Glutamatergic neuron (in vitro differentiated cells): Measurements from ENCODE around the gene ZDHHC8. TPM values are rescaled to one million over a fixed set of nuclear protein-coding genes. Genes with fewer than 3 reads are reported as not detected.

ENCODE experiments used
- DNase-seq: peaks from one replicate; pipeline ENCODE4 v3.0.0; 2022
- H3K27ac Mint-ChIP-seq: one replicate; pipeline ENCODE4 v1.8.0; 2020; ENCODE audit warnings: mild to moderate bottlenecking, mixed read lengths, inconsistent platforms; ENCODE audit not compliant: unreplicated experiment
- H3K27me3 Mint-ChIP-seq: one replicate; pipeline ENCODE4 v1.8.0; 2020; ENCODE audit warnings: mild to moderate bottlenecking, moderate library complexity, mixed read lengths, inconsistent platforms; ENCODE audit not compliant: unreplicated experiment
- H3K36me3 Mint-ChIP-seq: one replicate; pipeline ENCODE4 v1.8.0; 2020; ENCODE audit warnings: mild to moderate bottlenecking, mixed read lengths, inconsistent platforms; ENCODE audit not compliant: unreplicated experiment
- H3K4me1 Mint-ChIP-seq: one replicate; pipeline ENCODE4 v1.8.0; 2020; ENCODE audit warnings: mild to moderate bottlenecking, low read depth, mixed read lengths, inconsistent platforms; ENCODE audit not compliant: unreplicated experiment
- H3K4me3 Mint-ChIP-seq: one replicate; pipeline ENCODE4 v1.8.0; 2020; ENCODE audit warnings: mild to moderate bottlenecking, mixed read lengths, inconsistent platforms; ENCODE audit not compliant: unreplicated experiment
- H3K9me3 Mint-ChIP-seq: one replicate; pipeline ENCODE4 v1.8.0; 2020; ENCODE audit warnings: mild to moderate bottlenecking, moderate library complexity, mixed read lengths, inconsistent platforms; ENCODE audit not compliant: unreplicated experiment
- total RNA-seq: library from RNA; stranded (reverse); fragmentation: NEBNext Ultra II Directional; extraction: Animal tissue kit (Norgen Biotek cat#: 25700); gene quantifications from one replicate; pipeline ENCODE4 v1.2.1, GENCODE V29; 2021; ENCODE audit not compliant: unreplicated experiment
- TF ChIP-seq, protein P1 (sequence below): fragments of 200-600 bp; sonication (generic); IDR thresholded peaks from one replicate; pipeline ENCODE4 v1.5.0; 2021; ENCODE audit not compliant: partially characterized antibody, unreplicated experiment

Gene ZDHHC8
- total RNA-seq, 1 donor from 2014 or later: 119 TPM

DNA sequence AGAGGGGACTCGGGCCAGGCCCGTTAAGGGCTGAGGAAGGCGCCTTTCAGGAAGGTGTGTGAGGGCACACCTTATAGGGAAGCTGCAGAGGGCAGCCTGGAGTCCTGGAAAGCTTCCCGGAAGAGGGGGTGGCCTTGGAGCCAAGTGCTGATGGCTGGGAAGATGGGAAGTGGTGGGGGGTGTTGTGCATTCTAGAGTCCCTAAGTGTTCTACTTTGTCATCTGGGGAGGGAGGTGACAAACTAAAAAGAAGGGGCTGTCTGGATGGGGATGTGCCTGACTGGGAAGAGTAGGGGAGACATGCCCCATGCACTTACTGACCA lies 6.8 kb downstream of the ZDHHC8 start:
- Mint-ChIP-seq H3K9me3 (no peaks in the 10 kb centered on the region), H3K4me1 (peaks cover 4% of the 10 kb centered on the region), H3K4me3 (no peak overlapping the region), H3K27ac (no peak overlapping the region), H3K27me3 (peaks cover 2% of the 10 kb centered on the region), H3K36me3 (no peaks in the 10 kb centered on the region)
- TF ChIP-seq, protein P1, sequence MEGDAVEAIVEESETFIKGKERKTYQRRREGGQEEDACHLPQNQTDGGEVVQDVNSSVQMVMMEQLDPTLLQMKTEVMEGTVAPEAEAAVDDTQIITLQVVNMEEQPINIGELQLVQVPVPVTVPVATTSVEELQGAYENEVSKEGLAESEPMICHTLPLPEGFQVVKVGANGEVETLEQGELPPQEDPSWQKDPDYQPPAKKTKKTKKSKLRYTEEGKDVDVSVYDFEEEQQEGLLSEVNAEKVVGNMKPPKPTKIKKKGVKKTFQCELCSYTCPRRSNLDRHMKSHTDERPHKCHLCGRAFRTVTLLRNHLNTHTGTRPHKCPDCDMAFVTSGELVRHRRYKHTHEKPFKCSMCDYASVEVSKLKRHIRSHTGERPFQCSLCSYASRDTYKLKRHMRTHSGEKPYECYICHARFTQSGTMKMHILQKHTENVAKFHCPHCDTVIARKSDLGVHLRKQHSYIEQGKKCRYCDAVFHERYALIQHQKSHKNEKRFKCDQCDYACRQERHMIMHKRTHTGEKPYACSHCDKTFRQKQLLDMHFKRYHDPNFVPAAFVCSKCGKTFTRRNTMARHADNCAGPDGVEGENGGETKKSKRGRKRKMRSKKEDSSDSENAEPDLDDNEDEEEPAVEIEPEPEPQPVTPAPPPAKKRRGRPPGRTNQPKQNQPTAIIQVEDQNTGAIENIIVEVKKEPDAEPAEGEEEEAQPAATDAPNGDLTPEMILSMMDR: no peak
- DNase-seq: no peak

DNA sequence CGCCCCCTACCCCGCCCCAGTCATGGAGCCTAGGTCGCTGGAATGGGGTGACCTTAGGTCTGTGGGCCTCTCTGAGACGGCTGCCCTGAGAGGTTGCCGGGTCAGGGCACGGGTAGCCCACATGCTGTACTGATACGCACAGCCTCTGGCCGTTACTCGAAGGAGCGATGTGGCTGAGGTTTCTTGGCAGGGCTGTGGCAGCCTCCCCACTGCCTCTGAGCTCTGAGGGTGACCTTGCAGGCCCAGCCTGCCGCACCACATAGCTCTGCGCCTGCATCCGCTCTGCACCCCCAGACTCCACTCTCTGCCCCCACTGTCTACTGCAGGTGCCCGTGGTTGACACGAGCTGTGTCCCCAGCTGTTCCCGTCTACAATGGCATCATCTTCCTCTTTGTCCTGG lies 7.3 kb downstream of the ZDHHC8 start:
- H3K36me3 Mint-ChIP-seq: no peaks in the 10 kb centered on the region
- peaks cover 4% of the 10 kb centered on the region for H3K4me1 Mint-ChIP-seq
- no peak overlapping the region for H3K27ac Mint-ChIP-seq
- H3K9me3 Mint-ChIP-seq: no peaks in the 10 kb centered on the region
- H3K4me3 Mint-ChIP-seq: no peak overlapping the region
- peaks cover 2% of the 10 kb centered on the region for H3K27me3 Mint-ChIP-seq
- TF ChIP-seq, protein P1: no peak
- DNase-seq: no peak

DNA sequence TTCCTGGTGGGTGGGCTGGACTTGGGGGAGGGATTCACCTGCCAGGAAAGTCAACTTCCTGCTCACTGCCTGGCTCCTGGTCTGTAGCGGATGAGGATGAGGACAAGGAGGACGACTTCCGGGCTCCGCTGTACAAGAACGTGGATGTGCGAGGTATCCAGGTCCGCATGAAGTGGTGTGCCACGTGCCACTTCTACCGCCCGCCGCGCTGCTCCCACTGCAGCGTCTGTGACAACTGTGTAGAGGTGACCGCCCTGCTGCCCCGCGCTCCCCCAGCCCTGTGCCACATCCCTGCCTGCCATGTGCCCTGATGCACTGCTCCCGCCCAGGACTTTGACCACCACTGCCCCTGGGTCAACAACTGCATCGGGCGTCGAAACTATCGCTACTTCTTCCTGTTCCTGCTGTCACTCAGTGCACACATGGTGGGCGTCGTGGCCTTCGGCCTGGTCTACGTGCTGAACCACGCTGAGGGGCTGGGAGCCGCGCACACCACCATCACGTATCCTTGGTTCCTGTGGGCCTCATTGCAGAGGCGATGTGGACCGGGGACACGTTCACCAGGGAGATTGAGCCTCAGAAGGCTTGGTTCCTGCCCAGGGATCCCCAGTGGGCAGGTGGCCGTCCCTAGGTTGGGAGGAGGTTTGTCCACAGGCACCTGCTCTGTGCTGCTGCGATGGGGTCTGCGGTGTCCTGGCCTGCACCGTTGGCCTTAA lies 7.9 kb downstream of the ZDHHC8 start:
- Mint-ChIP-seq H3K27me3 (peaks cover 2% of the 10 kb centered on the region), H3K9me3 (no peaks in the 10 kb centered on the region), H3K36me3 (no peaks in the 10 kb centered on the region), H3K4me1 (peaks cover 6% of the 10 kb centered on the region), H3K4me3 (no peak overlapping the region), H3K27ac (no peak overlapping the region)
- TF ChIP-seq, protein P1: no peak
- no peak for DNase-seq

DNA sequence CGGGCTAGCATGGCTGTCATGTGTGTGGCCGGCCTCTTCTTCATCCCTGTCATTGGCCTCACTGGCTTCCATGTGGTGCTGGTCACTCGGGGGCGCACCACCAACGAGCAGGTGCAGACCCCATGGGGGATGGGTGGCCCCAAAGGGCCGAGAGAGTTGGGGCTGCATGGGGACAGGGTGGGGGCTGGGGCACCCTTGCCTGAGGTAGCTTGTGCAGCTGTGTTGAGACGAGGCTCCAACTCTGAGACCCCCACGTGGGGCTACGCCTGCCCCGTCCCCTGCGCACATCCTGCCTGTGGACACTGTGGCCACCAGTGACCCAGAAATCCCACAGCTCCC lies 8.5 kb downstream of the ZDHHC8 start:
- Mint-ChIP-seq H3K27me3 (peaks cover 2% of the 10 kb centered on the region), H3K4me3 (no peak overlapping the region), H3K9me3 (no peaks in the 10 kb centered on the region), H3K36me3 (no peaks in the 10 kb centered on the region), H3K4me1 (peaks cover 6% of the 10 kb centered on the region), H3K27ac (no peak overlapping the region)
- TF ChIP-seq, protein P1: no peak
- DNase-seq: no peak

DNA sequence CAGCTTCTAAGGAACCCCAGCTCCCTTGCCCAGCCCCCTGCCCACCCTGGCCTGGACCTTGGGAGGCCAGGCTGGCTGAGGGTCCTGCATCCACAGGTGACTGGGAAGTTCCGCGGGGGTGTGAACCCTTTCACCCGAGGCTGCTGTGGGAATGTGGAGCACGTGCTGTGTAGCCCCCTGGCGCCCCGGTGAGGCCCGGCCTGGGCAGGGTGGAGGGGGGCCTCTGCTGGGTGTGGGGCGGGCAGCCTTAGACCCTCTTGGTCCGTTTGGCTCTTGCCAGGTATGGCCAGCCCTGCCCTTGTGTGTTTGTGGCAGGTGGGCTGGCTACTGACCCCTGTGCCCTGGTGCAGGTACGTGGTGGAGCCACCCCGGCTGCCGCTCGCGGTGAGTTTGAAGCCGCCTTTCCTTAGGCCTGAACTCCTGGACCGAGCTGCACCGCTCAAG lies 8.9 kb downstream of the ZDHHC8 start:
- Mint-ChIP-seq H3K4me1 (peaks cover 6% of the 10 kb centered on the region), H3K27ac (no peak overlapping the region), H3K27me3 (peaks cover 2% of the 10 kb centered on the region), H3K36me3 (no peaks in the 10 kb centered on the region), H3K9me3 (no peaks in the 10 kb centered on the region), H3K4me3 (no peak overlapping the region)
- TF ChIP-seq, protein P1: no peak
- no peak for DNase-seq
